ENCODE measurements around the gene TSKS. TPM values are rescaled to one million over a fixed set of nuclear protein-coding genes. Genes with fewer than 3 reads are reported as not detected.

The TSKS gene
- total and polyA plus RNA-seq, 10 of the 15 experiments (the other 5 are each of a cell fraction or from before 2014, with no cell fraction given) = not detected

DNA sequence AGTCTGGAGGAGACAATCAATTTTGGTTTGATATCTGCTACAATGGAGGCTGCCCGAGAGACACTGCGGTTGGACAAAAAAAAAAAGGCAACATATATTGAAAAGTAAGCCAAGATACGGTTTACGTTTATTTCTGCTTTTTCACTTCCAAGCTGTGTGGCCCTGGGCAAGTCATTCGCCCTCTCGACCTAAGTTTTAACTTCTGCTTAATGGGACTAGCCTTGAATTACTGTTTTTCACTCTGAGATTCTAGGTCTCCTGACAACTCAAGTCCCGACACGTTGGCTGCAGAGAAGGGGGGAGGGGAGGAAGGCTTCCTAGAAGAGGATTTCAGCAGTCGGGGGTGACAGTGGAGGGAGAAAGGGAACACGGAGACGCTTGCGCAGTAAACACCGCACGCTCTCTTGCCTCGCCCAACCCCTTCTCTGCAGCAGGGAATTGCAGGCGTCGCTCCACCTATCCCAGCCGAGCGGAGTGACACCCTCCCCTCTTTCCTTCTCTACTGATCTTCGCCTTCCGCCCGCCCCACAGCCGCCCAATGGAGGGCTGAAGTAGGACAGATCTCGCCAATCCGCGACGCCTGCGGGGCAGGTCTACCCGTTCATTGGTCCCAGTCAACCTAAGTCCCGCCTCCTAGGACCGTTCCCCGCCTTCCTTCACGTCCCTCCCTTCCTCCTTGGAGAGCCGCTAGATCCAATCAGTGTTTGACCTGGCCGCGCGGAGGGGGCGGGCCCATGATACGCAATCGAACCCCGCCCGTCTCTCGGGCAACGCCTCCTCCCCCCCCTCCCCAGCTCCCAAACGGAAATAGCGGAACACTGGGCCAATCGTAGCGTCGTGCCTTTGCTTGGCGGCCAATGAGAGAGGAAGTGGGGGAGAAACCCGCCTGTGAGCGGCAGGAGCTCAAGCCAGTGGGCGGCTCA lies 3.2 kb upstream of the TSKS start (continued):
- TF ChIP-seq, protein P1, sequence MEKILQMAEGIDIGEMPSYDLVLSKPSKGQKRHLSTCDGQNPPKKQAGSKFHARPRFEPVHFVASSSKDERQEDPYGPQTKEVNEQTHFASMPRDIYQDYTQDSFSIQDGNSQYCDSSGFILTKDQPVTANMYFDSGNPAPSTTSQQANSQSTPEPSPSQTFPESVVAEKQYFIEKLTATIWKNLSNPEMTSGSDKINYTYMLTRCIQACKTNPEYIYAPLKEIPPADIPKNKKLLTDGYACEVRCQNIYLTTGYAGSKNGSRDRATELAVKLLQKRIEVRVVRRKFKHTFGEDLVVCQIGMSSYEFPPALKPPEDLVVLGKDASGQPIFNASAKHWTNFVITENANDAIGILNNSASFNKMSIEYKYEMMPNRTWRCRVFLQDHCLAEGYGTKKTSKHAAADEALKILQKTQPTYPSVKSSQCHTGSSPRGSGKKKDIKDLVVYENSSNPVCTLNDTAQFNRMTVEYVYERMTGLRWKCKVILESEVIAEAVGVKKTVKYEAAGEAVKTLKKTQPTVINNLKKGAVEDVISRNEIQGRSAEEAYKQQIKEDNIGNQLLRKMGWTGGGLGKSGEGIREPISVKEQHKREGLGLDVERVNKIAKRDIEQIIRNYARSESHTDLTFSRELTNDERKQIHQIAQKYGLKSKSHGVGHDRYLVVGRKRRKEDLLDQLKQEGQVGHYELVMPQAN (conservative IDR thresholded peaks at IDR 0.05) = no peak
- TF ChIP-seq FOXM1 (IDR thresholded peaks at IDR 0.05; ENCODE audit: low read depth, low read length) (no peak), CHD2 (IDR thresholded peaks at IDR 0.05; ENCODE audit: borderline replicate concordance, low read depth, low read length) (peak; percentile 96), CEBPB (IDR thresholded peaks at IDR 0.05; ENCODE audit: borderline replicate concordance in 1 of 2, low read depth in 2 of 2, low read length in 2 of 2) (no peak), POU2F2 (IDR thresholded peaks at IDR 0.05; ENCODE audit: borderline replicate concordance, low read depth, low read length) (no peak), ZNF274 (IDR thresholded peaks at IDR 0.05; ENCODE audit: insufficient read depth, insufficient read length) (no peak)
- TF ChIP-seq, protein P2, sequence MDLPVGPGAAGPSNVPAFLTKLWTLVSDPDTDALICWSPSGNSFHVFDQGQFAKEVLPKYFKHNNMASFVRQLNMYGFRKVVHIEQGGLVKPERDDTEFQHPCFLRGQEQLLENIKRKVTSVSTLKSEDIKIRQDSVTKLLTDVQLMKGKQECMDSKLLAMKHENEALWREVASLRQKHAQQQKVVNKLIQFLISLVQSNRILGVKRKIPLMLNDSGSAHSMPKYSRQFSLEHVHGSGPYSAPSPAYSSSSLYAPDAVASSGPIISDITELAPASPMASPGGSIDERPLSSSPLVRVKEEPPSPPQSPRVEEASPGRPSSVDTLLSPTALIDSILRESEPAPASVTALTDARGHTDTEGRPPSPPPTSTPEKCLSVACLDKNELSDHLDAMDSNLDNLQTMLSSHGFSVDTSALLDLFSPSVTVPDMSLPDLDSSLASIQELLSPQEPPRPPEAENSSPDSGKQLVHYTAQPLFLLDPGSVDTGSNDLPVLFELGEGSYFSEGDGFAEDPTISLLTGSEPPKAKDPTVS (IDR thresholded peaks at IDR 0.05; ENCODE audit: low read depth, low read length) = 0 out of 2 replicates have a peak, but pooled peaks have one; percentile 0
